ENCODE data around the gene SSBP3. TPM values are rescaled to one million over a fixed set of nuclear protein-coding genes. Genes with fewer than 3 reads are reported as not detected.

SSBP3 gene
- total RNA-seq, 1 experiment from 2014 or later, result 115 TPM

DNA sequence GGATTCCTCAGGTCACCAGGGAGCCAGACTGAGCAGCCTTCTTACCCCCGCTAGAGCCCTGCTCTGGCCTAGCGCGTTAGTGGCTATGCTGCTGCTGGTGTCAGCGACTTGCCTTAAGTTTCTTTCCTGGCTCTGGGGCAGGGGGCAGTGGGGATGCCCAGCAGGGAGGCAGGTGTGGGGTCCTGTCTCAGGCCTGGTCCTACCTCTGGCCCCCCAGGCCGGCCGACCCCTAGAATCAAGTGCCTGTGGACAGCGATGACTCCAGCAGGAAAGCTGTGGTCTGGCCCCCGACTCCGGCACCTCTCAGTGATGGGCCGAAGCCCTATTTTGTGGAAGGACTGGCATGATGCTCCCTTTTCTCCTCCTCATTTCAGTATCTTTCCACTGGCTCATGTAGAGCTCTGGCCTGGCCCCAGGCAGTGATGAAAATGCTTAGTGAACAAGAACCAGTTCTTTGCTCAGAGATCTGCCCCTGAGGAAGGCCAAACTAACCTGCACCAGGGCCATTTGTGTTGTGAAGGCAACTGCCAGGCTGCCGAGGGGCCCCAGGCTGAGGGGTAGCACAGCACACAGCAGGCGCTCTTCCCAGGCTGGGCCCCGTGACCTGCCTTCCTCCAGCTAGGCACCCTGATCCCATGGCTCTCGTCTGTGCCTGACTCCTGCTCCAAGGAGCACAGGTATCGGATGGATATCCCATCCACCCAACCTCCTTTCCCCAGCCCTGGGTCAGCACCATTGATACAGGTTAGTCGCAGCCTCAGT lies 182.6 kb downstream of the SSBP3 start:
- Mint-ChIP-seq H3K9me3 (no peaks in the 10 kb centered on the region), H3K27ac (peak overlapping the region; percentile 75), H3K4me3 (no peak overlapping the region), H3K27me3 (ENCODE audit: low read depth) (no peaks in the 10 kb centered on the region), H3K36me3 (peaks cover 18% of the 10 kb centered on the region), H3K4me1 (peaks cover 29% of the 10 kb centered on the region)
- DNase-seq (ENCODE audit: low spot score) (no peak), ATAC-seq (peak; percentile 10; the same call in 1 of the 2 replicates)
- TF ChIP-seq NR2C2 (CRISPR knock-in tag; IDR thresholded peaks at IDR 0.05) (no peak), FOXP1 (CRISPR knock-in tag; IDR thresholded peaks at IDR 0.05; ENCODE audit: borderline replicate concordance) (no peak), NFATC4 (CRISPR knock-in tag; IDR thresholded peaks at IDR 0.05) (no peak), KAT7 (CRISPR knock-in tag; IDR thresholded peaks at IDR 0.05; ENCODE audit: borderline replicate concordance) (no peak), NR3C1 (CRISPR knock-in tag; conservative IDR thresholded peaks at IDR 0.05; ENCODE audit: low read depth) (no peak), ZNF671 (CRISPR knock-in tag; IDR thresholded peaks at IDR 0.05) (0 out of 2 replicates have a peak, but pooled peaks have one; percentile 27)
- TF ChIP-seq, protein P1, sequence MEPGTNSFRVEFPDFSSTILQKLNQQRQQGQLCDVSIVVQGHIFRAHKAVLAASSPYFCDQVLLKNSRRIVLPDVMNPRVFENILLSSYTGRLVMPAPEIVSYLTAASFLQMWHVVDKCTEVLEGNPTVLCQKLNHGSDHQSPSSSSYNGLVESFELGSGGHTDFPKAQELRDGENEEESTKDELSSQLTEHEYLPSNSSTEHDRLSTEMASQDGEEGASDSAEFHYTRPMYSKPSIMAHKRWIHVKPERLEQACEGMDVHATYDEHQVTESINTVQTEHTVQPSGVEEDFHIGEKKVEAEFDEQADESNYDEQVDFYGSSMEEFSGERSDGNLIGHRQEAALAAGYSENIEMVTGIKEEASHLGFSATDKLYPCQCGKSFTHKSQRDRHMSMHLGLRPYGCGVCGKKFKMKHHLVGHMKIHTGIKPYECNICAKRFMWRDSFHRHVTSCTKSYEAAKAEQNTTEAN (CRISPR knock-in tag; IDR thresholded peaks at IDR 0.05), result no peak
- CTCF ChIA-PET, result interaction anchor here (0.6 kb wide), 1 partner anchor 277 kb away, joined by 3 read pairs; the partner anchor contains the start of gene LRRC42
- POLR2A ChIA-PET, result no interaction called here

DNA sequence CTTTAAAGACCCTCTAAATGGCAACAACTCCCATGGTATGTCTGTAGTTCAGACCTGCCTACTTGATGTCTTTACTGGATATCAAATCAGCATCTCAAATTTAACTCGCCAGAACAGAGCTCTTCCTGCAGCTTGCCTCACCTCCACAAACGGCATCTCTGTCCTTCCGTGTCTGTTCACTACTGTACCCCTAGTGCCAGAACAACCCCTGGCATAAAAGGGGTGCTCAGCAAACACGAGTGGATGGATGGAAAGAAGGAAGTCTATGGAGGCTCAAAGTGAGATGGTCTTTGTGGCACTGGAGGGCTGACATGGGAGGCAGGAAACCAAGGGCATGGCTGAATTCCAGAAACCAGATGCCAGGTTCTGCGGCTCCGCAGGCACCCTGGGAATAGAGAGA lies 183.5 kb downstream of the SSBP3 start:
- Mint-ChIP-seq H3K36me3 (peaks cover 25% of the 10 kb centered on the region), H3K9me3 (no peaks in the 10 kb centered on the region), H3K4me1 (peaks cover 21% of the 10 kb centered on the region), H3K27ac (peak overlapping the region; percentile 10), H3K4me3 (no peak overlapping the region), H3K27me3 (ENCODE audit: low read depth) (no peaks in the 10 kb centered on the region)
- ChIA-PET POLR2A (interaction anchor here (1.2 kb wide), 1 partner anchor 9 kb away, joined by 3 read pairs; no protein-coding TSS in a partner anchor), CTCF (interaction anchor here (1.0 kb wide), 1 partner anchor 101 kb away, joined by 4 read pairs; no protein-coding TSS in a partner anchor)
- DNase-seq (ENCODE audit: low spot score), result no peak
- no peak for ATAC-seq
- TF ChIP-seq, protein P2, sequence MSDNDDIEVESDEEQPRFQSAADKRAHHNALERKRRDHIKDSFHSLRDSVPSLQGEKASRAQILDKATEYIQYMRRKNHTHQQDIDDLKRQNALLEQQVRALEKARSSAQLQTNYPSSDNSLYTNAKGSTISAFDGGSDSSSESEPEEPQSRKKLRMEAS (CRISPR knock-in tag; IDR thresholded peaks at IDR 0.05), result no peak
- TF ChIP-seq, protein P1 (CRISPR knock-in tag; IDR thresholded peaks at IDR 0.05), result no peak
- TF ChIP-seq, protein P3, sequence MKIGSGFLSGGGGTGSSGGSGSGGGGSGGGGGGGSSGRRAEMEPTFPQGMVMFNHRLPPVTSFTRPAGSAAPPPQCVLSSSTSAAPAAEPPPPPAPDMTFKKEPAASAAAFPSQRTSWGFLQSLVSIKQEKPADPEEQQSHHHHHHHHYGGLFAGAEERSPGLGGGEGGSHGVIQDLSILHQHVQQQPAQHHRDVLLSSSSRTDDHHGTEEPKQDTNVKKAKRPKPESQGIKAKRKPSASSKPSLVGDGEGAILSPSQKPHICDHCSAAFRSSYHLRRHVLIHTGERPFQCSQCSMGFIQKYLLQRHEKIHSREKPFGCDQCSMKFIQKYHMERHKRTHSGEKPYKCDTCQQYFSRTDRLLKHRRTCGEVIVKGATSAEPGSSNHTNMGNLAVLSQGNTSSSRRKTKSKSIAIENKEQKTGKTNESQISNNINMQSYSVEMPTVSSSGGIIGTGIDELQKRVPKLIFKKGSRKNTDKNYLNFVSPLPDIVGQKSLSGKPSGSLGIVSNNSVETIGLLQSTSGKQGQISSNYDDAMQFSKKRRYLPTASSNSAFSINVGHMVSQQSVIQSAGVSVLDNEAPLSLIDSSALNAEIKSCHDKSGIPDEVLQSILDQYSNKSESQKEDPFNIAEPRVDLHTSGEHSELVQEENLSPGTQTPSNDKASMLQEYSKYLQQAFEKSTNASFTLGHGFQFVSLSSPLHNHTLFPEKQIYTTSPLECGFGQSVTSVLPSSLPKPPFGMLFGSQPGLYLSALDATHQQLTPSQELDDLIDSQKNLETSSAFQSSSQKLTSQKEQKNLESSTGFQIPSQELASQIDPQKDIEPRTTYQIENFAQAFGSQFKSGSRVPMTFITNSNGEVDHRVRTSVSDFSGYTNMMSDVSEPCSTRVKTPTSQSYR (CRISPR knock-in tag; IDR thresholded peaks at IDR 0.05), result no peak
- no peak for TF ChIP-seq ZNF423 (CRISPR knock-in tag; IDR thresholded peaks at IDR 0.05)
- no peak for TF ChIP-seq ZNF396 (CRISPR knock-in tag; IDR thresholded peaks at IDR 0.05; ENCODE audit: borderline replicate concordance)
- no peak for TF ChIP-seq GABPB1 (CRISPR knock-in tag; IDR thresholded peaks at IDR 0.05)
- TF ChIP-seq, protein P4, sequence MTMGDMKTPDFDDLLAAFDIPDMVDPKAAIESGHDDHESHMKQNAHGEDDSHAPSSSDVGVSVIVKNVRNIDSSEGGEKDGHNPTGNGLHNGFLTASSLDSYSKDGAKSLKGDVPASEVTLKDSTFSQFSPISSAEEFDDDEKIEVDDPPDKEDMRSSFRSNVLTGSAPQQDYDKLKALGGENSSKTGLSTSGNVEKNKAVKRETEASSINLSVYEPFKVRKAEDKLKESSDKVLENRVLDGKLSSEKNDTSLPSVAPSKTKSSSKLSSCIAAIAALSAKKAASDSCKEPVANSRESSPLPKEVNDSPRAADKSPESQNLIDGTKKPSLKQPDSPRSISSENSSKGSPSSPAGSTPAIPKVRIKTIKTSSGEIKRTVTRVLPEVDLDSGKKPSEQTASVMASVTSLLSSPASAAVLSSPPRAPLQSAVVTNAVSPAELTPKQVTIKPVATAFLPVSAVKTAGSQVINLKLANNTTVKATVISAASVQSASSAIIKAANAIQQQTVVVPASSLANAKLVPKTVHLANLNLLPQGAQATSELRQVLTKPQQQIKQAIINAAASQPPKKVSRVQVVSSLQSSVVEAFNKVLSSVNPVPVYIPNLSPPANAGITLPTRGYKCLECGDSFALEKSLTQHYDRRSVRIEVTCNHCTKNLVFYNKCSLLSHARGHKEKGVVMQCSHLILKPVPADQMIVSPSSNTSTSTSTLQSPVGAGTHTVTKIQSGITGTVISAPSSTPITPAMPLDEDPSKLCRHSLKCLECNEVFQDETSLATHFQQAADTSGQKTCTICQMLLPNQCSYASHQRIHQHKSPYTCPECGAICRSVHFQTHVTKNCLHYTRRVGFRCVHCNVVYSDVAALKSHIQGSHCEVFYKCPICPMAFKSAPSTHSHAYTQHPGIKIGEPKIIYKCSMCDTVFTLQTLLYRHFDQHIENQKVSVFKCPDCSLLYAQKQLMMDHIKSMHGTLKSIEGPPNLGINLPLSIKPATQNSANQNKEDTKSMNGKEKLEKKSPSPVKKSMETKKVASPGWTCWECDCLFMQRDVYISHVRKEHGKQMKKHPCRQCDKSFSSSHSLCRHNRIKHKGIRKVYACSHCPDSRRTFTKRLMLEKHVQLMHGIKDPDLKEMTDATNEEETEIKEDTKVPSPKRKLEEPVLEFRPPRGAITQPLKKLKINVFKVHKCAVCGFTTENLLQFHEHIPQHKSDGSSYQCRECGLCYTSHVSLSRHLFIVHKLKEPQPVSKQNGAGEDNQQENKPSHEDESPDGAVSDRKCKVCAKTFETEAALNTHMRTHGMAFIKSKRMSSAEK (CRISPR knock-in tag; IDR thresholded peaks at IDR 0.05; ENCODE audit: borderline replicate concordance), result no peak
- TF ChIP-seq ZNF219 (CRISPR knock-in tag; IDR thresholded peaks at IDR 0.05; ENCODE audit: borderline replicate concordance), result no peak
- no peak for TF ChIP-seq TCF7 (CRISPR knock-in tag; IDR thresholded peaks at IDR 0.05; ENCODE audit: low read depth)
- TF ChIP-seq ZNF232 (CRISPR knock-in tag; IDR thresholded peaks at IDR 0.05), result no peak
- no peak for TF ChIP-seq RELA (CRISPR knock-in tag; IDR thresholded peaks at IDR 0.05; ENCODE audit: borderline replicate concordance)
- TF ChIP-seq, protein P5, sequence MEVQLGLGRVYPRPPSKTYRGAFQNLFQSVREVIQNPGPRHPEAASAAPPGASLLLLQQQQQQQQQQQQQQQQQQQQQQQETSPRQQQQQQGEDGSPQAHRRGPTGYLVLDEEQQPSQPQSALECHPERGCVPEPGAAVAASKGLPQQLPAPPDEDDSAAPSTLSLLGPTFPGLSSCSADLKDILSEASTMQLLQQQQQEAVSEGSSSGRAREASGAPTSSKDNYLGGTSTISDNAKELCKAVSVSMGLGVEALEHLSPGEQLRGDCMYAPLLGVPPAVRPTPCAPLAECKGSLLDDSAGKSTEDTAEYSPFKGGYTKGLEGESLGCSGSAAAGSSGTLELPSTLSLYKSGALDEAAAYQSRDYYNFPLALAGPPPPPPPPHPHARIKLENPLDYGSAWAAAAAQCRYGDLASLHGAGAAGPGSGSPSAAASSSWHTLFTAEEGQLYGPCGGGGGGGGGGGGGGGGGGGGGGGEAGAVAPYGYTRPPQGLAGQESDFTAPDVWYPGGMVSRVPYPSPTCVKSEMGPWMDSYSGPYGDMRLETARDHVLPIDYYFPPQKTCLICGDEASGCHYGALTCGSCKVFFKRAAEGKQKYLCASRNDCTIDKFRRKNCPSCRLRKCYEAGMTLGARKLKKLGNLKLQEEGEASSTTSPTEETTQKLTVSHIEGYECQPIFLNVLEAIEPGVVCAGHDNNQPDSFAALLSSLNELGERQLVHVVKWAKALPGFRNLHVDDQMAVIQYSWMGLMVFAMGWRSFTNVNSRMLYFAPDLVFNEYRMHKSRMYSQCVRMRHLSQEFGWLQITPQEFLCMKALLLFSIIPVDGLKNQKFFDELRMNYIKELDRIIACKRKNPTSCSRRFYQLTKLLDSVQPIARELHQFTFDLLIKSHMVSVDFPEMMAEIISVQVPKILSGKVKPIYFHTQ (CRISPR knock-in tag; IDR thresholded peaks at IDR 0.05), result no peak
- TF ChIP-seq, protein P6, sequence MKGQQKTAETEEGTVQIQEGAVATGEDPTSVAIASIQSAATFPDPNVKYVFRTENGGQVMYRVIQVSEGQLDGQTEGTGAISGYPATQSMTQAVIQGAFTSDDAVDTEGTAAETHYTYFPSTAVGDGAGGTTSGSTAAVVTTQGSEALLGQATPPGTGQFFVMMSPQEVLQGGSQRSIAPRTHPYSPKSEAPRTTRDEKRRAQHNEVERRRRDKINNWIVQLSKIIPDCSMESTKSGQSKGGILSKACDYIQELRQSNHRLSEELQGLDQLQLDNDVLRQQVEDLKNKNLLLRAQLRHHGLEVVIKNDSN (CRISPR knock-in tag; IDR thresholded peaks at IDR 0.05), result no peak

All from WTC11 (cell line).